GM21447 (cell line): ENCODE data around the gene SULT4A1.
"Not testable (repeated sequence)": the region's sequence is repeated elsewhere in the genome, so short reads cannot be mapped to it uniquely, and the experiment has no call there.

Experiments used
- ATAC-seq: cut with Tn5 transposase; IDR thresholded peaks from one replicate; pipeline ENCODE4 v1.9.1; 2021; ENCODE audit not compliant: unreplicated experiment

SULT4A1 gene, protein sequence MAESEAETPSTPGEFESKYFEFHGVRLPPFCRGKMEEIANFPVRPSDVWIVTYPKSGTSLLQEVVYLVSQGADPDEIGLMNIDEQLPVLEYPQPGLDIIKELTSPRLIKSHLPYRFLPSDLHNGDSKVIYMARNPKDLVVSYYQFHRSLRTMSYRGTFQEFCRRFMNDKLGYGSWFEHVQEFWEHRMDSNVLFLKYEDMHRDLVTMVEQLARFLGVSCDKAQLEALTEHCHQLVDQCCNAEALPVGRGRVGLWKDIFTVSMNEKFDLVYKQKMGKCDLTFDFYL

DNA sequence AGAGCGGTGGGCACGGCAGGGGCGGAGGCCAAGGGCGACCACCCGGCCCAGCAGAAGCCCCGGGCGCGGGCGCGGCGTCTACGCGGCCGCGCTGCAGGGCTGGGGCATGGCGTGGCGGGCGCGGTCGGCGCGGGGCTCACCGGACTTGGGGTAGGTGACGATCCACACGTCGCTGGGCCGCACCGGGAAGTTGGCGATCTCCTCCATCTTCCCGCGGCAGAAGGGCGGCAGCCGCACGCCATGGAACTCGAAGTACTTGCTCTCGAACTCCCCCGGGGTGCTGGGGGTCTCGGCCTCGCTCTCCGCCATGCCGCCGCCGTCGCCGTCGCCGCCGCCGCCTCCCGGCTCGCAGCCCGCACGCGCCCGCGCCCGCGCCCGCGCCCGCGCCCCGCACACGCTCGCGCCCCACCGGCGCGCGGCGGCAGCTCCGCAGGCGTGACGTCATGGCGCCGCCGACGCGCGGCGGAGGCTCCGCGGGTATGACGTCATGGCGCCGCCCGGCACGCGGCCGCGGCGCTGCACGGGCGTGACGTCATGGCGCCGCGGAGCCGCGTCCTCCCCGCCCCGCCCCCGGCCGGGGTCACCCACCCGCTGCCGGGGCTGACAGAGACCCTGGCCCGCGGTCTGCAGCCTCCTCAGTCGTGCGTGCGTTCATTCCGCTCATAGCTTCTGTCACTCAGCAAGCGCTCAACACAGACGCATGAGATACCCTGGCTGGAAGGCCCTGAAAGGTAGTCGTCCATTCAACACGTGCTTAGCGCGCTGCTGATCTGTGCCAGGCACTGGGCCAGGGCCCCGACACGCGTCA, at the start of gene SULT4A1:
Gene SULT4A1, minus strand, starts transcription at position 440 of the 808 bp plus-strand sequence. Its CDS starts 131 bp downstream, at position 309.
- no peak for ATAC-seq

GRCh38 chr22:43911351-43911750, 49.0 kb upstream of the SULT4A1 start:
- no peak for ATAC-seq

GRCh38 chr22:43910178-43910695, 47.9 kb upstream of the SULT4A1 start:
- ATAC-seq = no peak

DNA sequence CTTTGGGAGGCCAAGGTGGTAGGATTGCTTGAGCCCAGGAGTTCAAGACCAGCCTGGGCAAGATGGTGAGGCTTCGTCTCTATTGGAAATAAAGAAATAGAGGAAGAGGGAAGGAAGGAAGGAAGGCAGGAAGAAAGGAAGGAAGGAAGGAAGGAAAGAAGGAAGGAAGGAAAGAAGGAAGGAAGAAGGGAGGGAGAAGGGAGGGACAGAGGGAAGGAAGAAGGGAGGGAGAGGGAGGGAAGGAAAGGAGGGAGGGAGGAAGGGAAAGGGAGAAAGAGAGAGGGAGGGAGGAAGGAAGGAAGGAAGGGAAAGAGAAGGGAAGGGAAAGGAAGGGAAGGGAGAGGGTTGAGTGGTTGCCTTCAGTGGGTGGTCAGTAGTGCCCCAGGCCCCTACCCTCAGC, 47.4 kb upstream of the SULT4A1 start:
- no peak for ATAC-seq

- no peak for ATAC-seq
Measured at GRCh38 chr22:43905681-43906080, 43.4 kb upstream of the SULT4A1 start.

GRCh38 chr22:43904412-43904811, 42.1 kb upstream of the SULT4A1 start:
- ATAC-seq = not testable (repeated sequence)

DNA sequence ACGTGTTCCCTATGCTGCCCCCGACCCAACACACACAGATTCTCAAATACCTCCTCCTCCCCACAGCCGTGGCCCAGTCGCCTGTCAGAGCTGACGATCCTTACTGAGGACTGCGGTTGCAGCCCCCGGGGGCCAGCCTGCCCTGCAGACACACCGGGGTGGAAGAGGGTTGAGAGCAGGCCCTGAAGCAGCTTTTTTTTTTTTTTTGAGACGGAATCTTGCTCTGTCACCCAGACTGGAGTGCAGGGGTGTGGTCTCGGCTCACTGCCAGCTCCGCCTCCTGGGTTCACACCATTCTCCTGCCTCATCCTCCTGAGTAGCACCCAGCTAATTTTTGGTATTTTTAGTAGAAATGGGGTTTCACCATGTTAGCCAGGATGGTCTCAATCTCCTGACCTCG, 40.7 kb upstream of the SULT4A1 start:
- not testable (repeated sequence) for ATAC-seq

DNA sequence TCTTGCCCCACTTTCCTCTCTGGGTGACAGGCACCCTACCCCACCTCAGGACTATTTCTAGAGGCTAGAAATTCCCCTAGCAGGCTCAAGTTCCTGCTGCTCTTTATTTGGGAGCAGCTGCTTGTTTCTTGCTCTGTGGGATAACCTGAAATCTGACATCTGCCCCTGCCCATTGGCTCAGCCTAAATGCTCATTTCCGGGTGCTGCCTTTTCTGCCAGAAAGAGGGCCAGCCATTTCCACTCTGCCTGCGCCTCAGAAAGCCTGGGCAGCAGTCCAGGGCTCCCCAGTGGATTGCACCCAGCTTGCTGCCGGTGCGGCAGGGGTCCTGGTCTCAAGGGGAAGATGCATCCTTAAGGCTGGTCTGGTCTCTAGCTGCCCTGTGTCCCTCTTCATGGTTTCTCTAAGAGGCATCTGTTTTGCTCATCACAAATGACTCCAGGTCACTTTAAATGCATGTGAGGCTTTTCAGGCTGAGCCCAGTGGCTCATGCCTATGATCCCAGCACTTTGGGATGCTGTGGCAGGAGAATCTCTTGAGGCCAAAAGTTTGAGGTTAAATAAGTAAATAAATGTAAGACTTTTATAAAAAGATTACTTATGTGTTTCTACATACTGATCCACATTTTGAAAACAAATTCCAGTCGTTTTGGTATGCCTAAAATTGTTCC, 39.8 kb upstream of the SULT4A1 start:
- ATAC-seq = no peak

DNA sequence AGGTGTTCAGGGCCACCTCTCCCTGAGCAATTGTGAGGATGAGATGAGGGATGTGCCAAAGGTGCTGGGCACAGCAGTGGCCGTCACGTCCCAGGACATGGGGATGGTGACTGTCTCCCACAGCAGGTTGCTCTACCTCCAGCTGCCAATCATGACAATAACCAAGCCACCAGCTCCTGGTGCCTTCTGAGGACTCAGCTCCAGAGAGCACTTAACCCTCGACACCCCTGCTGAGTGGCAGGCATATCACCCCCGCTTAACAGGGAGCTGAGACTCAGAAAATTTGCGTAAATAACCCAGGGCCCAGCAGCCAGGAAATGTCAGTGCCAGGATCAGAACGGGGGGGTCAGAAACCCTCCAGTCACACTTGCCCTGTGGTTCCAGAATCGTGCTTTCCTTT, 37.9 kb upstream of the SULT4A1 start:
- no peak for ATAC-seq

DNA sequence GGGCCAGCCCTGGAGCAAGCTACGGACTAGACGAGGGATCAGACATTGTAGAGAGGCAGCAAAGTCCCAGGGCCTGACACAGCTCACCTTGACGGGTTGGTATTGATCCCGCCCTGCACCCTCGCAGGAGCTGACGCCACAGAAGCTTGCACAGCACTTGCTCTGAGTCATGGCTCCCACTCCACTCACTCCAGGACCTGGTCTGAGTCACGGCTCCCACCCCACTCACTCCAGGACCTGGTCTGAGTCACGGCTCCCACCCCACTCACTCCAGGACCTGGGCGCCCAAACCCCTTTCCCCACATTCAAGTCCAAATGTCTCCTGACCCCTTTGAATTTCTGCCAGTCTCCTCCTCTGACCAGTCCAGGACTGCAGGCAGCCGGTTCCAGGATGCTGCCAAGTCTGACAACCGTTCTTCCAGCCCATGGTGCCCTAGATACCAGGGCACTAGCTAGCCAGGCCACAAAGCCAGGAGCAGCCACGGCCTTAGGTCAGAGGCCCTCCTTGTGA, 35.5 kb upstream of the SULT4A1 start:
- no peak for ATAC-seq

DNA sequence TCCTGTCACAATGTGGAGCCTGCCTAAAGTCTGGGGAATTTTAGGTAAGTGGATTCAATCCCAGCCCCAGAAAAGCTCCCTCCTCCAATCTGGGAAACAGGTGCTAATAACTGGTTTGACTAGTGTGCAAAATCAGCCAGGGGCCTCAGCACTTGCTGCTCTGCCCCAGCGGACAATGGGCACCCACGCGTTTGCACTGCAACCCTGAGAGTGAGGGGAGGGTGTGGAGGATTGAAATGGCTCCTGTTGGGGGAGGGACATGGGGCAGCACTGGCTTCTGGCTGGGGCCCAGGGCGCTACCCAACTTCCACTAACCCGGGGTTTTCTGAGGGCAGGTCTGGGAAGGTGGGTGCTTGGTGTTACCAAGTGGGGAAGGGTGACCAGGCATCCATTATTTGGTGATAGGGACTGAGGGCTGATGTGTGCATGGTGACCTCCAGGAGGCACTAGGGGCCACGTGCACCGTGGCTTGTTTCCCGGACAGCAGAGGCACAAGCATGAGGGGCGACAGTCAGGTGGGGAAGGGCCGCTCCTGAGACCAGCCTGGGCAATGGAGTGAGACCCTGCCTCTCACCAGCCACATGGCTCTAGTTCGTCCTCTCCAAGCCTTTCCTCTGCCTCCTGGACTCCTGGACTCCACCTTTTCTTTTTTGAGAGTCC, 33.8 kb upstream of the SULT4A1 start:
- ATAC-seq = no peak

- no peak for ATAC-seq
Measured at GRCh38 chr22:43894122-43894521, 31.8 kb upstream of the SULT4A1 start.

- no peak for ATAC-seq
Measured at GRCh38 chr22:43893266-43893665, 31.0 kb upstream of the SULT4A1 start.

DNA sequence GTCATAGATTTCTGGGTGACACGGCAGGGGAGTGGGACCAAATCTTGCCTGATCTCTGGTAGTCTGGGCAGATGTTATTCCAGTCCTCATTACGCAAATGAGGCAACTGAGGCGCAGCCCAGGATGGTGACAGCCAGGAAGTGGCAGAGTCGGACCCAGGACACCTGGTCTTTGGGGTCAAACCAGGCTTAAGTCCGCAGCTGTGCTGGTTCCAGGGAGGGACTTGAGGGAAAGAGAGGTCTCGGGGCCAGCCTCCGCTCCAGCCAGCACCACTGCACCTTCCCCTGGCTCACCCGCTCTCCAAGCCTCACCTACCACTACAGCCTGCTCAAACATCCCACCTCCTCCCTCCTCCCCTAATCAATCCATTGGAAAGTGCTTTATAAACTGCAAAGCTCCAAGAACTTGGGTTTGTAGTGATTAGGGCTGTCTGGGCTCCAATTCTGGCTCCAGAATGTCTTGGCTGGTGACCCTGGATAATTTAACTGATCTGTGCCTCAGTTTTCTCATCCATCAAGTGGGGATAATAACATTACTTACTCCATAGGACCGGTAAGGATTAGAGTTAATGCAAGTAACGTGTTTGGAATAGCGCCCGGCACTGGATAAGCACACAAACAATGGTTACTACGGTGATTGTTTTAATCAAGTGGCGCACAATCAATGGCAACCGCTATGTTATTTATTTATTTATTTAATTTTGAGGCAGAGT, 30.0 kb upstream of the SULT4A1 start:
- no peak for ATAC-seq

DNA sequence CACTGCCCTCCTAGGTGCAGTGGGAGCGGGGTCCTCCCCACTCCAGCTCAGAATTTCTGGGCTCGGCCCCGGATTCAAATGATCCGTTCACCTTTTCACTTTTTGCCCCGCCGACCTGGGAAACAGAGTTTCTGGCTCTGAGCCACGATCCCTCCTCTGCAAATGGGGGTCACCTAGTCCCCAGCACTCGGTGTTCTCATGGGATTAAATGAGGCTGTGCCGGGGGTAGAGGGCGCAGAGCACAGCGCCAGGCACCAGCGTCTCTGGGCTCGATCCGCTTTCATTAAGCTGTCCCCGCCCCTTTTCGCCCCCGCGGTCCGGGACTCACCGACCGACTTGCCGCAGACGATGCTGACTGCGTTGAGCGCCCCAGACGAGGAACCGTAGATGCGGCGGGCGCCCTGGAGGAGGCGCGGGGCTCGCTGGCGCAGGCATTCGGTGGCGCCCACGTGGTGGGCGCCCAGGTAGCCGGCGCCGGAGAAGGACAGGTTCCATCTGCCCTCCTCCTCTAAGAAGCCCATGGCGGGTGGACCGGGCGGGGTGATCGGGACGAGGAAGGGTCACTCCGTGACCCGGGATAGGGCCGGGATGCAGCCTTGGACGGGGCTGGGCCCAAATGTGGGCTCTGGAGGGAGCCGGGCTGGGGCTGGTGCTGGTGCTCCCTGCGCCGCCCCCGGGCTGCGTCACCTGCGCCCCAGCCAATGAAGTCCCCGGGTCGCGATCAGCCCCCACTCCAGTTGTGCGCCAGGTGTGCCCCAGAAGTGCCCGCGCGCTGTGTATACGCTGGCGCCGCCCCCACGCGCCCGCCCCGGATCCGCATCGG, 29.3 kb upstream of the SULT4A1 start, which contains the start of gene PNPLA5:
Gene PNPLA5, minus strand, starts transcription at position 654 of the 823 bp plus-strand sequence. Its CDS starts 133 bp downstream, at position 521.
- ATAC-seq = no peak

- ATAC-seq = no peak
Measured at GRCh38 chr22:43890901-43891331, 28.6 kb upstream of the SULT4A1 start.

DNA sequence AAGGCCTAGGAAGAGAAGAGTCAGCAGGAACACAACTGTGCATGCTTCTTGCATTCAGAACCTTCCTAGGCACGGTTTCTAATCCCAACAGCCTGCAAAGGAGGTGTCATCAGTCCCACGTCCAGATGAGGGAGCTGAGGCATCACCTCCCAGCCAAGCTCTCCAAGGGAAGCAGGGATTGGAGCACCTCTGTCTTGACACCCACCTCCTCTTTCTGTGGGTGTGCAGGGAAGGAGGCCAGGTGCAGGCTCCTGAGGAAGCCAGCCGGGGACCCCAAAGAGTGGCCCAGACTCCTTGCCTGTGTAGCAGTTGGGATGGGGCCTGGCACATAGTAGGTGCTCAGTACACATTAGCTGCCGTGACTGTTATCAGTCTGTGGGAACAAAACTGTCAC, 27.5 kb upstream of the SULT4A1 start:
- no peak for ATAC-seq

DNA sequence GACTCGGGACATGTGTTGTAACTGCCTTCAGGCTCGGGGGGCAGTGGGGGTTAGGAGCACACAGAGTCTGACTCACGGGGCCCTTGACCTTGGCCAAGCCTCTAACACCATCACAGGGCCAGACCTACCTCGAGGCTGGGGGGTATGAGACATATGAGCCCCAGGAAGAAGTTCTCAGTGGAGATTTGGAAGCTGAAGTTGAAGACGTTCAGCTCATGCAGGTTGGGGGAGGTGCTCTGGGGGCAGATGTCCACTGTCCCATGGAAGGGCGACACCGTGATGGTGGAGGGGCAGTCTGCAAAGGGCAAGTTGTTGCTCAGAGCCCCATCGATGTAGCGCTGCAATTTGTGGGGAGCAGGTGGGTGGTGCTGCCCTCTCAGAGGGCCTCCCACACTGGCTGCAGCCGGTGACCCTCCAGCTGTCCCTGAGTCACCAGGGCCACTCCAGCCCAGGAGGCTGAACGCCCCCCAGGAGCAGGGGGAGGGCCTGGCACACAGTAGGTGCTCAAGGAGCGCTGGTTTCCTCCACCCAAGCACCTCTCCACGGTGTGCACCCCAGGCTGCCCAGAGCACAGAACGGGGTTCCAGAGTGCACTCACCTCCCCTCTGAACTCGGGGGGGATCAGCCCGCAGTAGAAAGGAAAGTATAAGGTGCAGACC, 27.0 kb upstream of the SULT4A1 start:
- no peak for ATAC-seq

DNA sequence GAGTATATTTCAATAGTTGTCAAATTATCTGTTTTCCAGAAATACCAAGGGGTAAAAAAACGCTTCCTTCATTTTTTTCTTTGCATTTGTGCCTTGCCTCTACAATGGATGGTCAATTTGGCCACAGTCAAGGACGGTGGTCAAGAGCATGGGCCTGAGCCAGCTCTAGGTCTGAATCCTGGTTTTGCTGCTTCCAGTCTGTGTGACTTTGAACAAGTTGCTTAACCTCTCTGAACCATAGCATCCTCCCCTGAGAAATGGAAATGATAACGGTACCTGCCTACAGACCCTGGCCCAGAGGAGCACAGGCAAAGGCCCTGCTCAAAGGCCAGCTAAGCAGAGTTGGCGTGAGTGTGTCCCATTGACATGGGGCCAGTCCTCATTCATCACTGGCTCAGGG, 26.4 kb upstream of the SULT4A1 start:
- no peak for ATAC-seq
